Measurements from ENCODE around the gene RSBN1L.

The RSBN1L gene

DNA sequence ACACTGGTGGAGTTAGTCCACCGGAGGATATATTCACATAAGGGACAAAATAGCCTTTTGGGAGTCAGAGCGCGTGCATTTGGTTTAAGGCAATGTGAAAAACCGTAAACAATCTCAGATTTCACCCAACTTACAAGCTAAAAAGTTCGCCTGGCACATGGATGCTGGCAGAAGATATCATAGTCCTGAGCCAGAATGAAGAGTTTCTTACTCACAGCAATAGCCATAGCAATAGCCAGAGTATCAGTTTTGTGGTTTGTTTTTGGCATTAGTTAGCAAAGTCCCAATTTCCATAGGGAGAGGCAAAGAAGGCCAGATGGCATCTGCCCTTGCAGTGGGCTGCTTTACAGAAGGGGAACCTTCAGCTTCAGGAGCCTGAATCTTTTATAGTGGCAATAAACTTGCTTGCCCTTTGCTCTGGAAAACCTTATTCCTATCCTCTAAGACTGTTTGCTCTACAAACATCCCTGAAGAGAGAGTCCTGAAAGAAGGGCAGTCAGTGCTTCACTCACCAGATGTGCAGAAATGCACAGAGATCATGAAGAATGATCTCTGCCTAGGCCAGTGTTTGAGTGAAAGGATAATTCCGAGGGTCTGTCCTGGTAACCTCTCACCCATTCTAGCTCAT lies 28.7 kb upstream of the RSBN1L start:
- H3K27me3 Mint-ChIP-seq: no peaks in the 10 kb centered on the region
- H3K36me3 Mint-ChIP-seq: peaks cover 7% of the 10 kb centered on the region
- H3K4me1 Mint-ChIP-seq: no peaks in the 10 kb centered on the region
- H3K4me3 Mint-ChIP-seq: no peak overlapping the region
- no peak for ATAC-seq
- no peaks in the 10 kb centered on the region for H3K9me3 Mint-ChIP-seq
- no peak overlapping the region for H3K27ac Mint-ChIP-seq

- Mint-ChIP-seq H3K27ac (no peak overlapping the region), H3K36me3 (peaks cover 11% of the 10 kb centered on the region), H3K4me3 (no peak overlapping the region), H3K9me3 (no peaks in the 10 kb centered on the region), H3K27me3 (no peaks in the 10 kb centered on the region), H3K4me1 (no peaks in the 10 kb centered on the region)
- peak; percentile 68 for ATAC-seq
These were observed 21.4 kb upstream of the RSBN1L start for GRCh38 chr7:77674878-77675277.

DNA sequence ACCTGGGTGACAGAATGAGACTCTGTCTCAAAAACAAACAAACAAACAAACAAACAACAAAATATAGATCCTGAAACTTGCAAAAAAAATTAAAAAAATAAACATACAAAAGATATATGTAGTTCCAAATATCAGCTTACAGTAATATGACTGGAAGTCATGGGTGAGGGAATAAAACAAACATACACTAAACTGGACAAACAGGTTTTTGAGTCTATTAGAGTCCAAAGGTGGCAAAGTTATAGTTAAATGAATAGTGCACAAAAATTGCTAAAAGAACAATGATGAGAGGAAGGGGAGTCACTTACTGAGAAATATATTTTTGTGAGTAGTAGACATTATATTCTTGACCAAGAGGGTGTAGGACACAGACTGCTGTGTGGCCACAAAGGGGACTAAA lies 16.7 kb upstream of the RSBN1L start:
- peaks cover 33% of the 10 kb centered on the region for H3K36me3 Mint-ChIP-seq
- H3K27ac Mint-ChIP-seq: no peak overlapping the region
- no peak for ATAC-seq
- H3K9me3 Mint-ChIP-seq: no peaks in the 10 kb centered on the region
- H3K4me1 Mint-ChIP-seq: no peaks in the 10 kb centered on the region
- no peak overlapping the region for H3K4me3 Mint-ChIP-seq
- H3K27me3 Mint-ChIP-seq: no peaks in the 10 kb centered on the region

- H3K27me3 Mint-ChIP-seq: no peaks in the 10 kb centered on the region
- no peaks in the 10 kb centered on the region for H3K9me3 Mint-ChIP-seq
- H3K27ac Mint-ChIP-seq: no peak overlapping the region
- peaks cover 35% of the 10 kb centered on the region for H3K36me3 Mint-ChIP-seq
- no peaks in the 10 kb centered on the region for H3K4me1 Mint-ChIP-seq
- H3K4me3 Mint-ChIP-seq: no peak overlapping the region
- ATAC-seq: no peak
These were observed 16.0 kb upstream of the RSBN1L start for GRCh38 chr7:77680266-77680665.

DNA sequence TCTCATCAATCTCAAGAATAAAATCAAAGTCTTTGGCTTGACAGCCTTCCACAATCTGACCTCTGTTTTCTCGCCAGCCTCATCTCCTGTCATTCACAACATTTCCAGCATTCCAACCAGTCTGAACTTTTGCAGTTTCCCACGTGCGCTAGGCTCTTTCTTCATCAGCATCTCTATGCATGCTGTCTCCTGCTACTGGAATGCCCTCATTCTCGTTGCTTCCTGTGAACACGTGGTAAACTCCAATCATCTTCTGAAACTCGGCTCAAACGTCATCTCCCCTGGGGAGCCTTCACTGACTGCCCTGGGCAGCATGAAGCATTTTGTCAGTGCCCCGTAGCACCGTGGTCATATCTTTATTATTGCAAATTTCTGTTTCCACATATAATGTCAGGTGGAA lies 12.2 kb upstream of the RSBN1L start:
- no peak for ATAC-seq
- Mint-ChIP-seq H3K4me1 (peaks cover 15% of the 10 kb centered on the region), H3K9me3 (no peaks in the 10 kb centered on the region), H3K4me3 (no peak overlapping the region), H3K27me3 (no peaks in the 10 kb centered on the region), H3K27ac (no peak overlapping the region), H3K36me3 (peaks cover 52% of the 10 kb centered on the region)

DNA sequence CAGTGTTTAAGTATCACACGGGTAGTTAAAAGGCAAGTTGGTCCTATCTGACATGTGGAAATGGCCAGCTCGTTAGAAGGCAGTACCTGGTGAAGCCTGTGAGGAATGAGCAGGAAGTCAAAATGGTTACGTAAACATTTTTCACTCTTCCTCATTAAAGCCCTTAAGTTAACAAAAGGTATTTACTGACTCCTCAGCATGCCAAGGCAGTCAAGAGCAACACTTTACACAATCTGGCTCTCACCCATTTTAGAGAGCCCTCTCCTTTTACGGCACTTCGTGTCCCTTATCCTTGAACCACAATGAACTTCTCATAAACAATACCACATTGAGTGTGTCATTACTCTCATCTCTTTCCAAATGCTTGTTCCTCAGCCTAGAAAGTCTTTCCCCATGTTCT lies 11.0 kb upstream of the RSBN1L start:
- Mint-ChIP-seq H3K4me3 (no peak overlapping the region), H3K27ac (no peak overlapping the region), H3K9me3 (no peaks in the 10 kb centered on the region), H3K4me1 (peaks cover 15% of the 10 kb centered on the region), H3K36me3 (peaks cover 51% of the 10 kb centered on the region), H3K27me3 (no peaks in the 10 kb centered on the region)
- ATAC-seq: no peak

DNA sequence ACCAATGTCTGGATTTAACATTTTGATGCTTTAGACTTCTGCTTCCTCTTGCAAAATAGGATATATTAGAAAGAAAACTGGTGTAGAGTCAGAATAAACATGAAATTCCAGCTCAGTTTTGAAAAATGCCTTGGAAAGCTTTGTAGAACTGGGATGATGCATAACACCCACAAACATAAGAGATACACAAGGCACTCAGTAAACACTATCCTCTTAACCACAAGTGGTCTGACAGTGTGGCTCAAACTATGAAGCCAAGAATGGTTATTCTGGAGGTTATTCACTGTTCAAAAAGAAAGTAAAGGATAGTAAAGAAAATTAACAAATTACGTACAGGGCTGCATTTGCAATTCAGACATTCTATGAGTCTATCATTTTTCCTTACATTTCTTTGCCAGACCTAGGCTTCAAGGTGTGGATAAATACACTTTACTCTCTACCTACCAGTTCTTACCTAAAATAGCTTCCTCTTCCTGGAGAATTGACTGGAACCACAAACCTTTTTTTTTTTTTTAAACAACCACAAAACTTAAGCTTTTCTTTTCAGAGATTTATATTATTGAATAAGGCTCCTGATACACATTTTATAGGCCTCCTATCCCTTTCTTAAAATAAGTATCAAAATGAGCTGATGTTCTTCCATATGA lies 9.0 kb upstream of the RSBN1L start:
- H3K4me3 Mint-ChIP-seq: no peak overlapping the region
- peaks cover 47% of the 10 kb centered on the region for H3K36me3 Mint-ChIP-seq
- no peaks in the 10 kb centered on the region for H3K9me3 Mint-ChIP-seq
- H3K27me3 Mint-ChIP-seq: no peaks in the 10 kb centered on the region
- no peak for ATAC-seq
- H3K4me1 Mint-ChIP-seq: peaks cover 17% of the 10 kb centered on the region
- peak overlapping the region; percentile 14 for H3K27ac Mint-ChIP-seq

DNA sequence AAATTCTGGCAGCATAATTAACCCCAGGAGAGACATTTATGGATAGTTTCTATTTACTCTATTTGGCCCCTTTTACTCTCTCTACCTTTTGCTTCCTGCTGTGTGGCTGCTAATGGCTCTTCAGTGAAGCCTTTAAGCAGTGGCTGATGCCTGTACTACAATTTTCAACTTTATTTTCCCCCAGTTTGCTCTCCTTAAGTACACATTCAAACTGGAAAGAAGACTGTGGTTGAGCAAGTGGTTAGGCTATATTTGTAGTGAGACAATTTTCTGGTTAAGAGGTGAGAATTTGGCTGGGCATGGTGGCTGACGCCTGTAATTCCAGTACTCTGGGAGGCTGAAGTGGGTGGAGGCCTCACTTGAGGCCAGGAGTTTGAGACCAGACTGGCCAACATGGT lies 8.5 kb upstream of the RSBN1L start:
- Mint-ChIP-seq H3K27ac (peak overlapping the region; percentile 14), H3K9me3 (no peaks in the 10 kb centered on the region)

GRCh38 chr7:77690289-77690688 lies 6.0 kb upstream of the RSBN1L start:
- no peaks in the 10 kb centered on the region for H3K9me3 Mint-ChIP-seq
- no peak overlapping the region for H3K4me3 Mint-ChIP-seq
- no peak for ATAC-seq
- H3K27ac Mint-ChIP-seq: no peak overlapping the region
- peaks cover 27% of the 10 kb centered on the region for H3K36me3 Mint-ChIP-seq
- no peaks in the 10 kb centered on the region for H3K27me3 Mint-ChIP-seq
- H3K4me1 Mint-ChIP-seq: peaks cover 37% of the 10 kb centered on the region

More for the DNA sequence above, 8.5 kb upstream of the RSBN1L start:
- no peaks in the 10 kb centered on the region for H3K27me3 Mint-ChIP-seq
- peaks cover 21% of the 10 kb centered on the region for H3K4me1 Mint-ChIP-seq
- H3K4me3 Mint-ChIP-seq: no peak overlapping the region
- peaks cover 46% of the 10 kb centered on the region for H3K36me3 Mint-ChIP-seq
- no peak for ATAC-seq

- Mint-ChIP-seq H3K27me3 (no peaks in the 10 kb centered on the region), H3K36me3 (peaks cover 23% of the 10 kb centered on the region), H3K4me3 (no peak overlapping the region), H3K27ac (no peak overlapping the region), H3K4me1 (peaks cover 37% of the 10 kb centered on the region), H3K9me3 (no peaks in the 10 kb centered on the region)
- ATAC-seq: no peak
These were observed 4.3 kb upstream of the RSBN1L start for GRCh38 chr7:77691892-77692491.

DNA sequence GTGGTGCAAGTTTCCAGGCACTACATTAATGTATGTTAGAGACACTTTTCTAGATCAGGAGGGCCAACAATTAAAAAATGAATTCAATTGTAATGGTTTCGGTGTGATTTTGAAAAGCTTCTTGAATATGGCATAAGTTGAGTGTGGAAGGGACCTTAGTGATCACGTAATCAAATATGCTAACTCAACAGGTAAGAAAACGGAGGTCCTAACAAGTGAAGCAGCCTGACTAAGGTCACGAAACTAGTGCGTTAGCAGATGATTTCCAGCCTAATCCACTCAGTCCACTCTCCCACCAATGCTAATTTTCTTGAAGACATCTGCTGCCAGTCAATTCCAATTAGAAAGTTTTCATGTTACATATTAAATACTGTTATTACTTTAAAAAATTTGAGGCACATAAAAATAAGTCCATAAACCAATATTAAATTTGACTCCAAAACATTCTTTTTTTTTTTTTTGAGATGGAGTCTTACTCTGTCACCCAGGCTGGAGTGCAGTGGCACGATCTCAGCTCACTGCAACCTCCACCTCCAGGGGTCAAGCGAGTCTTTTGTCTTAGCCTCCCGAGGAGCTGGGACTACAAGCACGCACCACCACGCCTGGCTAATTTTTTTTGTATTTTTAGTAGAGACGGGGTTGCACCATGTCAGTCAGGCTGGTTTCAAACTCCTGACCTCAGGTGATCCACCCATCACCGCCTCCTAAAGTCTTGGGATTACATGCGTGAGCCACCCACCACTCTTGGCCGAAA lies 2.3 kb upstream of the RSBN1L start:
- Mint-ChIP-seq H3K36me3 (peaks cover 10% of the 10 kb centered on the region), H3K27ac (no peak overlapping the region), H3K9me3 (no peaks in the 10 kb centered on the region), H3K4me3 (no peak overlapping the region), H3K4me1 (peaks cover 33% of the 10 kb centered on the region), H3K27me3 (no peaks in the 10 kb centered on the region)
- no peak for ATAC-seq

DNA sequence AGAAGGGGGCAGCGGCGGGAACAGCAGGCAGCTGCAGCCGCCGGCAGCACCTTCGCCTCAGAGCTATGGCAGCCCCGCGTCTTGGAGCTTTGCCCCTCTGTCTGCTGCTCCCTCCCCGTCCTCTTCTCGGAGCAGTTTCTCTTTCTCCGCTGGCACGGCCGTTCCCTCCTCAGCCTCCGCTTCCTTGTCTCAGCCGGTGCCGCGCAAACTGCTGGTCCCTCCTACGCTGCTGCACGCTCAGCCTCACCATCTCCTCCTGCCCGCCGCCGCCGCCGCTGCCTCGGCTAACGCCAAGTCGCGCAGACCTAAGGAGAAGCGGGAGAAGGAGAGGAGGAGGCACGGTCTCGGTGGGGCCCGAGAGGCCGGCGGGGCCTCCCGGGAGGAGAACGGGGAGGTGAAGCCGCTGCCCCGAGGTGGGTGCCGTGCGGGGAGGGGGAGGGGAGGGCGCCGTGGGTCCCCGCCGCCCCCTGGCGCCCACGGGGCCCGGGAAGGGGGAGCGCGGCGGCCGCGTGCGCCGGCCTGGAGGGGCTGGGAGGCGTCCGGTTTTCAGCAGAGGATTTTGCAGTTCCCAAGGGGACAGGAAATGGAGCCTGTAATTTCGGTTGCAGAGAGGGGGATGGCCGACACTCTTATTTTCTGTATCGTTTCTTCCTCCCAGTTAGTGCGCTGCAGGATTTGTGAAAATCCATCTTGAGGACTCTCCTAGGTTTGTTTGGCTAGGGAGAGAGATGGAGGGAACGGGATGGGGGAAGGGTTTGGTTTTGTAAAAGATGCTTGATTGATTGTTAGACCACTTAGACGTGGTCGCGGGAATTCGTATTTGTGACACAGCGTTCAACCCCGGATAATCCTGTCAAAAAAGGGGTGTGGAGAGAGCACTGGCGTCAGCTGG lies 630 bp downstream of the RSBN1L start:
- peak; percentile 63 for ATAC-seq
- peak overlapping the region; percentile 95 for H3K27ac Mint-ChIP-seq
- no peaks in the 10 kb centered on the region for H3K9me3 Mint-ChIP-seq
- H3K4me3 Mint-ChIP-seq: peak overlapping the region; percentile 96
- no peaks in the 10 kb centered on the region for H3K27me3 Mint-ChIP-seq
- H3K36me3 Mint-ChIP-seq: peaks cover 11% of the 10 kb centered on the region
- peaks cover 60% of the 10 kb centered on the region for H3K4me1 Mint-ChIP-seq

DNA sequence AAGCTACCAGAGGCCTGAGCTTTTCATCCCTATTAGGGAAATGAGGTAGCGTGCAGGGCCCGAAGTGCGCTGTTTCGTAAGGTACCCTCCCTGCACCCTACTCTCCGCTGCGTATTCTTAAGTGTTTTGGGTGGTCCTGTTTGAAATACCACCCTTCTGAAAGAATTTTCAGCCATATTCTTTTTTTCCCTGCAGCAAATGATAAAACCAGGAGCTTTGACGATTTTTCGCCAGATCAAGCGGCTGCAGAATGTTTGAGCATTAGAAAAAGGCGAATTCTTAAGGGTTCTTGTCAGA lies 1.2 kb downstream of the RSBN1L start:
- no peaks in the 10 kb centered on the region for H3K9me3 Mint-ChIP-seq
- H3K4me3 Mint-ChIP-seq: peak overlapping the region; percentile 96
- peak overlapping the region; percentile 95 for H3K27ac Mint-ChIP-seq
- H3K4me1 Mint-ChIP-seq: peaks cover 61% of the 10 kb centered on the region
- no peaks in the 10 kb centered on the region for H3K27me3 Mint-ChIP-seq
- H3K36me3 Mint-ChIP-seq: peaks cover 12% of the 10 kb centered on the region
- ATAC-seq: no peak

GRCh38 chr7:77698042-77698625 lies 1.9 kb downstream of the RSBN1L start:
- Mint-ChIP-seq H3K27ac (peak overlapping the region; percentile 95), H3K9me3 (no peaks in the 10 kb centered on the region), H3K4me1 (peaks cover 64% of the 10 kb centered on the region), H3K27me3 (no peaks in the 10 kb centered on the region), H3K4me3 (peak overlapping the region; percentile 96), H3K36me3 (peaks cover 17% of the 10 kb centered on the region)
- no peak for ATAC-seq
